ENCODE data around the gene UQCRC1.

Gene UQCRC1

DNA sequence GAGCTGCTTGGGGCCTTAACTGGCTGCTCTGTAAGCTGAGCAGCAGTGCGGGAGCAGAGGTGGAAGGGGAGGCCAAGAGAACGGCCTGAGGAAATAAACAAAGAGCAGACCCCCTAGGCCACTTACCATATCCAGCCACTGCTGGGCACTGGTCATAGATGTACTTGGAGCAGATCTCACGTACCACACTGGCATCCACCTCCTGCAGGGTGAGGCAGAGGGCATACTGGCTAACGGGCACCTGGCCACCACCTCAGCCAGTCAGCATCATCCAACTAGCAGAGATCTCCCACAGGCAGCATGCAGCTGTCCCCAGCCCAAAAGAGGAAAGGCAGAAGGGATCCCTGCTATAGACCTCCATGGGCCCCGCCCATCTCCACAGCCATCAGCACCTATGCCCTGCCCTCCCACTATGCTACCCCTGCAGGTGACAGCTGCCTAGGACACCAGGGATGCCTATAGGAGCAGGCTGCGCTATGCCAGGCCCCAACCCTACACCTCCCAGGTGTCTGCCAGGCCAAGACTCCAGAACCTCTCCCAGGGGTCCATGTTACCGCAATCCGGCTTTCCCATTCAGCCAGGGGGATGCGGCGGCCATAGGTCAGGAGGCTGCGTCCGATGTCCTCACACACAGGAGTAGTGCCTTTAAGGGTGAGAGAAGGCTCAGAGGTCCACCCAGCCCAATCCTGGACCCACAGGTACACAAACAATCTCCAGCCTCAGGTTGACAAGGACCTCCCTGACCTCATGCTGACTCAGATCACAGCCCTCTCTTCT, 9.7 kb downstream of the UQCRC1 start:
- H3K27ac ChIP-seq (ENCODE audit: low read depth, low read length) = no peak overlapping the region
- H2BK120ac ChIP-seq (ENCODE audit: low read depth, low read length) = no peak overlapping the region
- no peak overlapping the region for H4K5ac ChIP-seq (ENCODE audit: low read length)
- H3K4me3 ChIP-seq (ENCODE audit: low read length) = no peak overlapping the region
- no peak overlapping the region for H3K4me2 ChIP-seq (ENCODE audit: low read length)
- no peaks in the 10 kb centered on the region for H3K27me3 ChIP-seq (ENCODE audit: insufficient read depth, low read length, poor library complexity)
- H3K18ac ChIP-seq (ENCODE audit: low read length) = no peak overlapping the region
- WGBS (ENCODE audit: extremely low coverage, insufficient coverage, low lambda C conversion rate) = no CpG with 5 or more reads among the region's 12 CpGs
- DNase-seq = no peak
- H3K36me3 ChIP-seq (ENCODE audit: control insufficient read depth, insufficient read depth, low read length) = peaks cover 41% of the 10 kb centered on the region
- H3K4me1 ChIP-seq (ENCODE audit: control insufficient read depth, low read depth, low read length) = peaks cover 9% of the 10 kb centered on the region
- no peak overlapping the region for H2AK5ac ChIP-seq (ENCODE audit: low read length)
- H3K79me1 ChIP-seq (ENCODE audit: low read length) = peaks cover 3% of the 10 kb centered on the region
- H2BK15ac ChIP-seq (replicated peaks; ENCODE audit: low read depth) = no peak overlapping the region
- H3K56ac ChIP-seq (ENCODE audit: low read length) = no peak overlapping the region
- H3K4ac ChIP-seq (ENCODE audit: low read depth, low read length) = no peak overlapping the region
- H3K79me2 ChIP-seq (ENCODE audit: control insufficient read depth, insufficient read depth, low read length) = no peaks in the 10 kb centered on the region
- no peak overlapping the region for H2BK5ac ChIP-seq (ENCODE audit: low read length)
- no peak overlapping the region for H3K9ac ChIP-seq (ENCODE audit: low read length)
- no peak overlapping the region for H3K23ac ChIP-seq (ENCODE audit: low read length)
- H4K8ac ChIP-seq (ENCODE audit: low read depth, low read length) = no peak overlapping the region

- no peak overlapping the region for H3K56ac ChIP-seq (ENCODE audit: low read length)
- peaks cover 36% of the 10 kb centered on the region for H3K36me3 ChIP-seq (ENCODE audit: control insufficient read depth, insufficient read depth, low read length)
- peaks cover 9% of the 10 kb centered on the region for H3K4me1 ChIP-seq (ENCODE audit: control insufficient read depth, low read depth, low read length)
- H3K27me3 ChIP-seq (ENCODE audit: insufficient read depth, low read length, poor library complexity) = no peaks in the 10 kb centered on the region
- H3K18ac ChIP-seq (ENCODE audit: low read length) = no peak overlapping the region
- H3K79me2 ChIP-seq (ENCODE audit: control insufficient read depth, insufficient read depth, low read length) = no peaks in the 10 kb centered on the region
- DNase-seq = no peak
- H3K79me1 ChIP-seq (ENCODE audit: low read length) = peaks cover under 1% of the 10 kb centered on the region
- no peak overlapping the region for H2BK5ac ChIP-seq (ENCODE audit: low read length)
- H2AK5ac ChIP-seq (ENCODE audit: low read length) = no peak overlapping the region
- WGBS (ENCODE audit: extremely low coverage, insufficient coverage, low lambda C conversion rate) = no CpG with 5 or more reads among the region's 11 CpGs
- H3K4me3 ChIP-seq (ENCODE audit: low read length) = no peak overlapping the region
- no peak overlapping the region for H3K9ac ChIP-seq (ENCODE audit: low read length)
- H3K4me2 ChIP-seq (ENCODE audit: low read length) = no peak overlapping the region
- H4K8ac ChIP-seq (ENCODE audit: low read depth, low read length) = no peak overlapping the region
- H2BK15ac ChIP-seq (replicated peaks; ENCODE audit: low read depth) = no peak overlapping the region
- H2BK120ac ChIP-seq (ENCODE audit: low read depth, low read length) = no peak overlapping the region
- H4K5ac ChIP-seq (ENCODE audit: low read length) = no peak overlapping the region
- H3K4ac ChIP-seq (ENCODE audit: low read depth, low read length) = no peak overlapping the region
- H3K23ac ChIP-seq (ENCODE audit: low read length) = no peak overlapping the region
- H3K27ac ChIP-seq (ENCODE audit: low read depth, low read length) = peak overlapping the region; percentile 23
Measured at GRCh38 chr3:48599077-48599501, 10.4 kb downstream of the UQCRC1 start.

GRCh38 chr3:48598323-48599076, 10.9 kb downstream of the UQCRC1 start:
- H2BK5ac ChIP-seq (ENCODE audit: low read length) = no peak overlapping the region
- no peak overlapping the region for H3K23ac ChIP-seq (ENCODE audit: low read length)
- H3K27ac ChIP-seq (ENCODE audit: low read depth, low read length) = peak overlapping the region; percentile 34
- H3K9ac ChIP-seq (ENCODE audit: low read length) = no peak overlapping the region
- H4K5ac ChIP-seq (ENCODE audit: low read length) = no peak overlapping the region
- no peaks in the 10 kb centered on the region for H3K79me2 ChIP-seq (ENCODE audit: control insufficient read depth, insufficient read depth, low read length)
- H4K8ac ChIP-seq (ENCODE audit: low read depth, low read length) = no peak overlapping the region
- H2AK5ac ChIP-seq (ENCODE audit: low read length) = no peak overlapping the region
- no peak overlapping the region for H3K4ac ChIP-seq (ENCODE audit: low read depth, low read length)
- H2BK15ac ChIP-seq (replicated peaks; ENCODE audit: low read depth) = no peak overlapping the region
- no peak overlapping the region for H3K56ac ChIP-seq (ENCODE audit: low read length)
- H3K4me3 ChIP-seq (ENCODE audit: low read length) = no peak overlapping the region
- H3K4me1 ChIP-seq (ENCODE audit: control insufficient read depth, low read depth, low read length) = peaks cover 9% of the 10 kb centered on the region
- DNase-seq = peak; percentile 91
- H2BK120ac ChIP-seq (ENCODE audit: low read depth, low read length) = no peak overlapping the region
- H3K36me3 ChIP-seq (ENCODE audit: control insufficient read depth, insufficient read depth, low read length) = peaks cover 31% of the 10 kb centered on the region
- H3K79me1 ChIP-seq (ENCODE audit: low read length) = no peaks in the 10 kb centered on the region
- H3K27me3 ChIP-seq (ENCODE audit: insufficient read depth, low read length, poor library complexity) = no peaks in the 10 kb centered on the region
- H3K4me2 ChIP-seq (ENCODE audit: low read length) = no peak overlapping the region
- no CpG with 5 or more reads among the region's 5 CpGs for WGBS (ENCODE audit: extremely low coverage, insufficient coverage, low lambda C conversion rate)
- no peak overlapping the region for H3K18ac ChIP-seq (ENCODE audit: low read length)

GRCh38 chr3:48597408-48597800, 12.0 kb downstream of the UQCRC1 start:
- no peaks in the 10 kb centered on the region for H3K27me3 ChIP-seq (ENCODE audit: insufficient read depth, low read length, poor library complexity)
- H3K4me3 ChIP-seq (ENCODE audit: low read length) = no peak overlapping the region
- H3K23ac ChIP-seq (ENCODE audit: low read length) = no peak overlapping the region
- H3K9ac ChIP-seq (ENCODE audit: low read length) = no peak overlapping the region
- no peak overlapping the region for H4K5ac ChIP-seq (ENCODE audit: low read length)
- H2AK5ac ChIP-seq (ENCODE audit: low read length) = no peak overlapping the region
- WGBS (ENCODE audit: extremely low coverage, insufficient coverage, low lambda C conversion rate) = no CpG with 5 or more reads among the region's 6 CpGs
- H2BK5ac ChIP-seq (ENCODE audit: low read length) = no peak overlapping the region
- H2BK15ac ChIP-seq (replicated peaks; ENCODE audit: low read depth) = no peak overlapping the region
- peaks cover 25% of the 10 kb centered on the region for H3K36me3 ChIP-seq (ENCODE audit: control insufficient read depth, insufficient read depth, low read length)
- H3K18ac ChIP-seq (ENCODE audit: low read length) = no peak overlapping the region
- no peak overlapping the region for H3K56ac ChIP-seq (ENCODE audit: low read length)
- H3K4me2 ChIP-seq (ENCODE audit: low read length) = no peak overlapping the region
- no peak overlapping the region for H3K27ac ChIP-seq (ENCODE audit: low read depth, low read length)
- no peaks in the 10 kb centered on the region for H3K79me2 ChIP-seq (ENCODE audit: control insufficient read depth, insufficient read depth, low read length)
- no peaks in the 10 kb centered on the region for H3K79me1 ChIP-seq (ENCODE audit: low read length)
- no peak overlapping the region for H2BK120ac ChIP-seq (ENCODE audit: low read depth, low read length)
- H3K4ac ChIP-seq (ENCODE audit: low read depth, low read length) = no peak overlapping the region
- peaks cover 9% of the 10 kb centered on the region for H3K4me1 ChIP-seq (ENCODE audit: control insufficient read depth, low read depth, low read length)
- no peak for DNase-seq
- no peak overlapping the region for H4K8ac ChIP-seq (ENCODE audit: low read depth, low read length)

DNA sequence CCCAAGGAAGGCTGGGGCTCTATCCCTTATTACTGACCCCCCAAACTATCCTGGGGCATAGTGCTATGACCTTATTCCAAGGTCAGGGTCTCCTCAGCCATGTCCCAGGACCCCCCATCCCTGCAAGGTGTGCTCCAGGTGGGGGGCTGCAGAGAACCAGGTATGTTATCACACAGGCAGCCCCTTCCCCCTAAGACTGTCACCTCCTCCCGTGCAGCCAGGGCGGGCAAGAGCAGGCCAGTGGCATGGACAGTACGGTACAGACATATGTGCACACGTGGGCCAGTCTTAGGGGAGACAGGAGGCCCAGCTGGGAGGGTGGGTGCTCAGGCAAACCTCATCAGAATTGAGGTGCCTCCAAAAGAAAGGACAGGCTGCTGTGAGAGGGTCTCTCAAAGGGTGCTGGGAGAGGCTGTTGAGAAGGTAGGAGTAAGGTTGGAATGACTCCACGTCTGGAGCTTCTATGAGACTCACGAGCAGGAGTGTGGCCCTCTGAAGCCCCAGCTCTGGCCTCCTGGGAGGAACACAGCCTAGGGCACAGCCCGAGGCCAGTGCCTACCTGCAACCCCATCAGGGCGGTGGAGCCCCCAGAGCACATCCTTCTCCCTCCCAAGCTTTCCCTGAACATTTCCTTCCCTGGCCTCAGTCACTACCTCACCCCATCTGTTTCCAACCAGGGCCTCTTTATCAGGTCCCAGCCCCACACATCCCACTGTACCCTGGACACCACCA, 12.6 kb downstream of the UQCRC1 start:
- Histone ChIP-seq H3K36me3 (ENCODE audit: control insufficient read depth, insufficient read depth, low read length) (peaks cover 25% of the 10 kb centered on the region), H3K9ac (ENCODE audit: low read length) (no peak overlapping the region), H2BK5ac (ENCODE audit: low read length) (no peak overlapping the region), H3K4me1 (ENCODE audit: control insufficient read depth, low read depth, low read length) (peaks cover 9% of the 10 kb centered on the region), H2AK5ac (ENCODE audit: low read length) (no peak overlapping the region), H3K27me3 (ENCODE audit: insufficient read depth, low read length, poor library complexity) (no peaks in the 10 kb centered on the region), H3K56ac (ENCODE audit: low read length) (no peak overlapping the region), H3K18ac (ENCODE audit: low read length) (no peak overlapping the region), H2BK120ac (ENCODE audit: low read depth, low read length) (no peak overlapping the region), H4K5ac (ENCODE audit: low read length) (no peak overlapping the region), H2BK15ac (replicated peaks; ENCODE audit: low read depth) (no peak overlapping the region), H3K4ac (ENCODE audit: low read depth, low read length) (no peak overlapping the region), H3K4me3 (ENCODE audit: low read length) (no peak overlapping the region), H3K79me2 (ENCODE audit: control insufficient read depth, insufficient read depth, low read length) (no peaks in the 10 kb centered on the region), H3K23ac (ENCODE audit: low read length) (no peak overlapping the region), H4K8ac (ENCODE audit: low read depth, low read length) (no peak overlapping the region), H3K27ac (ENCODE audit: low read depth, low read length) (no peak overlapping the region), H3K4me2 (ENCODE audit: low read length) (no peak overlapping the region), H3K79me1 (ENCODE audit: low read length) (no peaks in the 10 kb centered on the region)
- WGBS (ENCODE audit: extremely low coverage, insufficient coverage, low lambda C conversion rate) = no CpG with 5 or more reads among the region's 8 CpGs
- no peak for DNase-seq

Measured in mesendoderm (in vitro differentiated cells).